HepG2 (cell line): Measurements from ENCODE around the gene CCDC82. TPM values are rescaled to one million over a fixed set of nuclear protein-coding genes. Genes with fewer than 3 reads are reported as not detected.

ENCODE experiments used
- AKNA ChIP-seq: sonication (generic); formaldehyde crosslinking; IDR thresholded peaks from 2 replicates; pipeline ENCODE4 v1.4.0; 2020; ENCODE audit warnings: missing genetic modification reagents, borderline replicate concordance
- CC2D1A ChIP-seq: sonication (generic); formaldehyde crosslinking; IDR thresholded peaks from 2 replicates; pipeline ENCODE4 v1.8.1; 2023; ENCODE audit warnings: mild to moderate bottlenecking, missing genetic modification reagents
- CEBPB ChIP-seq: IDR thresholded peaks from 2 replicates; pipeline ENCODE4 v1.6.1; 2011; ENCODE audit warnings: low read depth, low read length, improper control_type of control experiment, borderline replicate concordance
- CREB1 ChIP-seq, 2 experiments: fragments of 450-650 bp in 1 of 2; IDR thresholded peaks; 2 replicates each; pipeline ENCODE4 v1.6.1; 2016 to 2017; ENCODE audit warnings: control low read depth in 1 of 2, mild to moderate bottlenecking in 1 of 2, missing compliant biosample characterization in 1 of 2, missing genetic modification characterization in 1 of 2
- CSRNP1 ChIP-seq: sonication (generic); formaldehyde crosslinking; IDR thresholded peaks from 2 replicates; pipeline ENCODE4 v1.8.1; 2023; ENCODE audit warnings: mild to moderate bottlenecking, missing genetic modification reagents
- FOXA3 ChIP-seq: IDR thresholded peaks from 2 replicates; pipeline ENCODE4 v1.6.1; 2016; ENCODE audit warnings: missing genetic modification reagents, missing compliant biosample characterization
- FOXK1 ChIP-seq: sonication (generic); formaldehyde crosslinking; IDR thresholded peaks from 2 replicates; pipeline ENCODE4 v1.4.0; 2020; ENCODE audit warnings: low read depth, missing genetic modification reagents, borderline replicate concordance
- FOXO4 ChIP-seq: sonication (generic); formaldehyde crosslinking; conservative IDR thresholded peaks from 2 replicates; pipeline ENCODE4 v1.8.1; 2023; ENCODE audit warnings: missing genetic modification reagents
- GABPA ChIP-seq, 2 experiments: IDR thresholded peaks; 2 replicates each; pipeline ENCODE4 v1.6.1; 2011 to 2016; ENCODE audit warnings: low read depth in 2 of 2, low read length in 1 of 2, missing biosample characterization in 1 of 2, missing genetic modification characterization in 1 of 2
- HMGA1 ChIP-seq: sonication (generic); formaldehyde crosslinking; conservative IDR thresholded peaks from 2 replicates; pipeline ENCODE4 v1.4.0; 2020; ENCODE audit warnings: missing genetic modification reagents
- HNF4A ChIP-seq: sonication (generic); formaldehyde crosslinking; IDR thresholded peaks from 2 replicates; pipeline ENCODE4 v1.4.0; 2020; ENCODE audit warnings: missing genetic modification reagents
- JUNB ChIP-seq: sonication (generic); formaldehyde crosslinking; IDR thresholded peaks from 2 replicates; pipeline ENCODE4 v1.8.0; 2022; ENCODE audit warnings: missing genetic modification reagents, mild to moderate bottlenecking, borderline replicate concordance
- KDM4B ChIP-seq: sonication (generic); formaldehyde crosslinking; IDR thresholded peaks from 2 replicates; pipeline ENCODE4 v1.4.0; 2020; ENCODE audit warnings: missing genetic modification reagents
- NCOA1 ChIP-seq: sonication (generic); formaldehyde crosslinking; IDR thresholded peaks from 2 replicates; pipeline ENCODE4 v1.9.0; 2021; ENCODE audit warnings: missing genetic modification reagents
- TBX2 ChIP-seq: sonication (generic); formaldehyde crosslinking; IDR thresholded peaks from 2 replicates; pipeline ENCODE4 v1.5.0; 2020; ENCODE audit warnings: missing genetic modification reagents, mild to moderate bottlenecking, borderline replicate concordance
- THAP11 ChIP-seq: IDR thresholded peaks from 2 replicates; pipeline ENCODE4 v1.6.1; 2016; ENCODE audit warnings: missing biosample characterization, missing genetic modification reagents
- TOPORS ChIP-seq: sonication (generic); formaldehyde crosslinking; IDR thresholded peaks from 2 replicates; pipeline ENCODE4 v1.8.0; 2023; ENCODE audit warnings: mild to moderate bottlenecking, missing genetic modification reagents
- ZBTB1 ChIP-seq: sonication (generic); formaldehyde crosslinking; IDR thresholded peaks from 2 replicates; pipeline ENCODE4 v1.4.0; 2020; ENCODE audit warnings: missing genetic modification reagents, borderline replicate concordance
- ZNF292 ChIP-seq: sonication (generic); formaldehyde crosslinking; IDR thresholded peaks from 2 replicates; pipeline ENCODE4 v1.8.1; 2022; ENCODE audit warnings: mild to moderate bottlenecking, low read depth, missing genetic modification reagents, borderline replicate concordance
- ZNF510 ChIP-seq: sonication (generic); formaldehyde crosslinking; IDR thresholded peaks from 2 replicates; pipeline ENCODE4 v1.4.0; 2020; ENCODE audit warnings: low read depth, mild to moderate bottlenecking, missing genetic modification reagents
- ZNF784 ChIP-seq: sonication (generic); formaldehyde crosslinking; IDR thresholded peaks from 2 replicates; pipeline ENCODE4 v1.5.1; 2020; ENCODE audit warnings: missing genetic modification reagents, mild to moderate bottlenecking, borderline replicate concordance
- polyA plus RNA-seq, 8 experiments: library from polyadenylated mRNA; depleted of rRNA in 3 of 8; stranded (reverse) in 7 of 8; unstranded in 1 of 8; fragments of >200 nt; fragmentation: Illumina TruSeq in 4 of 8; extraction: Trizol in 4 of 8; gene quantifications; 2 replicates each; pipeline versions ENCODE4 v1.2.1 to v1.2.3, GENCODE V29; 2011 to 2016; ENCODE audit warnings: low read depth in 4 of 8, missing spikeins in 1 of 8, mixed read lengths in 1 of 8; ENCODE audit not compliant: insufficient read depth in 1 of 8
- total RNA-seq, 5 experiments: library from RNA; depleted of rRNA; stranded (reverse); fragments of >200 nt; fragmentation: Illumina TruSeq; extraction: Trizol; gene quantifications; 2 replicates each; pipeline ENCODE4 v1.2.3, GENCODE V29; 2016; ENCODE audit warnings: low read depth in 1 of 5

The CCDC82 gene
- total and polyA plus RNA-seq, 2 of the 13 experiments (the other 11 are each of a cell fraction or from before 2014, with no cell fraction given), result 19.7 to 25.7 TPM

- TF ChIP-seq HNF4A (CRISPR knock-in tag), result peak; percentile 94
- TF ChIP-seq ZNF510 (CRISPR knock-in tag), result peak; percentile 89; the same call in 1 of the 2 replicates
- 0 out of 2 replicates have a peak, but pooled peaks have one; percentile 28 for TF ChIP-seq TOPORS (CRISPR knock-in tag)
- no peak for TF ChIP-seq GABPA (IDR thresholded peaks at IDR 0.05; ENCODE audit: low read depth, low read length)
- TF ChIP-seq GABPA (CRISPR knock-in tag; IDR thresholded peaks at IDR 0.05; ENCODE audit: low read depth), result peak; percentile 51
- TF ChIP-seq AKNA (CRISPR knock-in tag), result no peak
- peak; percentile 98 for TF ChIP-seq TBX2 (CRISPR knock-in tag)
- no peak for TF ChIP-seq KDM4B
- TF ChIP-seq ZNF784, result 0 out of 2 replicates have a peak, but pooled peaks have one; percentile 24
- no peak for TF ChIP-seq JUNB
- no peak for TF ChIP-seq CSRNP1 (CRISPR knock-in tag)
- no peak for TF ChIP-seq FOXO4 (CRISPR knock-in tag)
- no peak for TF ChIP-seq ZBTB1 (CRISPR knock-in tag)
- no peak for TF ChIP-seq HMGA1
- TF ChIP-seq THAP11 (CRISPR knock-in tag), result peak; percentile 65
- TF ChIP-seq CREB1 (IDR thresholded peaks at IDR 0.05), result no peak
- TF ChIP-seq CREB1 (CRISPR knock-in tag; IDR thresholded peaks at IDR 0.05), result peak; percentile 43; the same call in 1 of the 2 replicates
- peak; percentile 70; the same call in 1 of the 2 replicates for TF ChIP-seq FOXK1 (CRISPR knock-in tag)
- TF ChIP-seq FOXA3, result peak; percentile 91
- peak; percentile 82 for TF ChIP-seq CEBPB
- no peak for TF ChIP-seq CC2D1A
- TF ChIP-seq ZNF292 (CRISPR knock-in tag), result peak; percentile 67; the same call in 1 of the 2 replicates
- TF ChIP-seq NCOA1 (CRISPR knock-in tag), result no peak
Observed at GRCh38 chr11:96332126-96332771, 57.5 kb downstream of the CCDC82 start (continued).
